HK-2 (cell line): ENCODE results near the gene PCSK2.

ENCODE experiments used
- DNase-seq: peaks from one replicate; pipeline ENCODE4 v3.0.0-alpha.2; 2018; ENCODE audit not compliant: unreplicated experiment

The PCSK2 gene

DNA sequence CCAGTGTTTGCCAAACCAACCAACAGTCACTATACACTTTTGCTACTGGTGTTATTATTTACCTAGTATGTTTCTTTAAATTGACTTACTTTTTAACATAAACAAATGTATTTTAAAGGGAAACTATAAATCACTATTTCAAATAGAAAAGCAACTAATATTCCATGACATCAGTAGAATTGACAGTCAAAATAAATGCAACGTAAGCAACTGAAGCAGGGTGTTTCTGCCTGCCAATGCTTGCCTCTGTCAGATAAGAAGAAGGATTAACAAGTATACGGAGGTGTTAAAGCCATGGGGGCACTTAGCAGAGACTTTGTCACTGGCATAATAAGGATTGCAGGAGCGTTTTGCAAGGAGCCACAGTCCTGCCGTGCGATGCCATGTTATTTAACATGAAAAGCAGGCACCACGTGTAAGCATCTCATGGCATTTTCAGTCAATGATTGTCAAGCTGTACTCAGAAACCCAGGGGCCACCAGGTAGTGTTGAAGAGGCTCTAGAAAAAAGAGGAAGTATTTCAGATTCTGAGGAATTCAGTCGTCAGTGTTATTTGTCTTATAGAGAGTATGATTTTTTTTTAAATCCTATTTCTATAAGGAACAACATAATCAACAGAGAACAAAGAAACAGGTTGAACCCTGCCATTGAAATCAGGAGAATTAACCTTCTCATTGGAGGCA is 172.6 kb downstream of the PCSK2 start:
- no peak for DNase-seq

- no peak for DNase-seq
Measured at GRCh38 chr20:17403461-17403860, 176.6 kb downstream of the PCSK2 start.

DNA sequence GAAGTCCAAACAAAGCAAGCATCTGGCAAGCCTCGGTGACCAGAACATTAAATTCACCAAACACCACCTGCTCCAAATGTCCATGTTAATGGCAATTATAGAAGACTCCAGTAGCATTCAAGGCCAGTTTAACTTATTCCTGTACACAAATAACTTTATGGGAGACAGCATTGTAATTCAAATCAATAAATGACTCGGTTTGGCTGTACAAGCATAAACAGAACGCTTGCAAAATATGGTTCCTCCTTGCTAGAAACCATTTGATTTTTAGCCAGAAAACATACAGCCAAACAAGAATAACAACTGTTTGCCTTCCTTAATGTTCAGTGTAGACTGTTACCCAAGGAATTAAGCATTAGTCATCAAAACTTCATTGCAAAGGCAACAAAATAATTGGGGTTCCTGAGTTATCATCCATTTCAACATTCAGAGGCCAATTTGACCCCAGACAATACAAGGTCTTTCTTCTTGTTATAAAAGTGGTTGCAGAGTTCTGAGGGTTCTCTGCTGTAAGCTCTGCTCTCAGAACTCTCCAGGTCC is 179.3 kb downstream of the PCSK2 start:
- no peak for DNase-seq

- no peak for DNase-seq
Measured at GRCh38 chr20:17407550-17407949, 180.7 kb downstream of the PCSK2 start.

- DNase-seq: no peak
Measured at GRCh38 chr20:17417225-17417624, 190.4 kb downstream of the PCSK2 start.

- DNase-seq: no peak
Measured at GRCh38 chr20:17418737-17419136, 191.9 kb downstream of the PCSK2 start.

GRCh38 chr20:17419479-17420041 is 192.7 kb downstream of the PCSK2 start:
- no peak for DNase-seq

DNA sequence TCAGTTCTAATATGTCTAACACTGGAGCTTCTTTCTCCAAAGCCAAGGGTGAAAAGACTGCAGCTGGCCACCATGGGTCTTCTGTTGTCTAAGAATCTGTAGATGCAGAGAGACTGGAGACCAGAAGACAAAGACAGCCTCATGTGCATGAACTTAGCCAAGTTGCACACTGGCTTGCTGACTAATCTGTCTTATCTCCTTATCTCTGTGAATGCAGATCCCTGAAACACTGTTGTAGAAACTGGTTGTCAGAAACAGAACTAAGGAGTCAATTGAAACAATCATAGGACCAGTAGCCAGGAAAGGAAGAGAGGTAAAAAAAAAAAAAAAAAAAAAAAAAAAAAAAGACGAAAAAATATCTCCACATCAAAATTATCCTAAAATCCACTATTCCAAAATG is 194.7 kb downstream of the PCSK2 start:
- DNase-seq: no peak

GRCh38 chr20:17423782-17424181 is 196.9 kb downstream of the PCSK2 start:
- DNase-seq: no peak

GRCh38 chr20:17427638-17428037 is 200.8 kb downstream of the PCSK2 start:
- no peak for DNase-seq

GRCh38 chr20:17430125-17430950 is 203.5 kb downstream of the PCSK2 start:
- no peak for DNase-seq

DNA sequence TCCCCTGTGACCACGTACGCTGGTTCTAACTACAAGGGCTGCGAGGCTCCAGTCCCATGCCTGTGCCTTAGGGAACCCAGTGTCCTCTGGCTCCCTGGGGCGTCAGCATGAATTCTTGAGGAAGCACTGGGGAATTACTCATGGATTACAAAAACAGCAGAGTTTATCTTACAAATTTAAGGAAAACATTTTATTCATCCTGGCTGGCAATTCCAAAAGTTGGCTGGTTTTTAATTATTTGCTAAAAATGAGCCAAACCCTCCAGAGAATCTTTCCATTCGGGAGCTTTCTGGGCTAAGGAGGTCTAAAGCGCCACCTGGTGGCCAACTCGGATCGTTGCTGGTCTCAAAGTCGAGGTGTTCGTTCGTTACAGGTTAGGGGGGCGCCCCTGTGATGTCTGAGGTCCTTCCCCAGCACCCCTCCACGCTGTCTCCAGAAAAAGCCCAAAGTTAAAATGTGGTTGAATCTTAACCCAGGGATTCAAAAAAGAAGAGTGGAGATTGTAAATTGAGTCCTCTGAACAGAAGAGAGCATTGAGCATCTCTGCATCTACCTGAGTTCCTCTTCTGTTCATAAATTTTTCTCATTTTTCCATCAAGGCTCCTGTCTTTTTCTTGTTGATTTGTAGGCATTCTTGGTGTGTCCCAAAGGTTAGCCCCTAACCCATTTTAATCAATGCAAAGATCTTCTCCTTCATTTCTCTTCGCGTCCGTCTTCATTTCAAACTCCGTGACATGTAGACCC is 205.0 kb downstream of the PCSK2 start:
- peak; percentile 56 for DNase-seq

DNA sequence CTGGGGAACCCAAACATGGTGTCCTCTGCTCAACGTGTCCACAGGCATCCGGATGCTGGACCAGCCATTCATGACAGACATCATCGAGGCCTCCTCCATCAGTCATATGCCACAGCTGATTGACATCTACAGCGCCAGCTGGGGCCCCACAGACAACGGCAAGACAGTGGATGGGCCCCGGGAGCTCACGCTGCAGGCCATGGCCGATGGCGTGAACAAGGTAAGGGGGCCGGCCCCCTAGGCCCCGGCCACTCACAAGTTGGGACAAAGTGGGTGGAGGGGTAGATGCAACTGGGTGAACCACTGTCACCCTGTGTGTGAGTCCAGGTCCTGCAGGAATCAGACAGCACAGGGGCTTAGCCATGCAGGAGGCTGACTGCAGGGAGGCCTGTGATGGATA is 209.8 kb downstream of the PCSK2 start:
- DNase-seq: no peak

DNA sequence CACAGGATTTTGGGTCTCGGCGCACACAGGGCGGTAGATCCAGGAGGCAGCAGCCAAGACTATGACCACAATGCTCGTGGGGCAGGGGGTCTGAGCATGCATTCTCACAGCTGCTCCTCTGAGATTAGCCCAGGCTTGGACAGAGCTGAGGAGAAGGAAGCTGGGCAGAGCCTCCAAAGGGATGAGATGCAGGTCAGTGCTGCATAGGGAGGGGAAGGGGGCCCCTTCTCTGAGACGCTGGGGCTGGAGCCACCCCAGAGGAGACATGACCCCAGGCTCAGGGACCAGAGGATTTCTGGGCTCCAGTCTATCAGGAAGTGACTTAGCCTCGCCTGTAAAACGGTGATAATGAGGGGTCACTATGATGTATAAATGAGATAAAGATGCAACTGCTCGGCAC is 210.4 kb downstream of the PCSK2 start:
- no peak for DNase-seq

- DNase-seq: no peak
Measured at GRCh38 chr20:17438436-17439039, 211.7 kb downstream of the PCSK2 start.

- no peak for DNase-seq
Measured at GRCh38 chr20:17439616-17440296, 212.9 kb downstream of the PCSK2 start.

DNA sequence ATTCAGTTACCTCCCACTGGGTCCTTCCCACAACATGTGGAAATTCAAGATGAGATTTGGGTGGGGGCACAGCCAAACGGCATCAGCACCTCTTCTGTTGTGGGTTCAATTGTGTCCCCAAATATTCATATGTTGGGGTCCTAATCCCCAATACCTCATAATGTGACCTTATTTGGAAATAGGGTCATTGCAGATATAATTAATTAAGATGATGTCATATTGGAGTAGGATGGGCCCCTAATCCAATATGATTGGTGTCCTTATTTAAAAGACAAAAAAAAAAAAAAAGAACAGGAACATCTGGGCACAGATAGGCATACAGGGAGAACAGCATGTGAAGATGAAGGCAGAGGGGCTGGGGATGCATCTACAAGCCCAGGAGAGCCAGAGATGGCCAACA is 214.9 kb downstream of the PCSK2 start:
- DNase-seq: no peak

DNA sequence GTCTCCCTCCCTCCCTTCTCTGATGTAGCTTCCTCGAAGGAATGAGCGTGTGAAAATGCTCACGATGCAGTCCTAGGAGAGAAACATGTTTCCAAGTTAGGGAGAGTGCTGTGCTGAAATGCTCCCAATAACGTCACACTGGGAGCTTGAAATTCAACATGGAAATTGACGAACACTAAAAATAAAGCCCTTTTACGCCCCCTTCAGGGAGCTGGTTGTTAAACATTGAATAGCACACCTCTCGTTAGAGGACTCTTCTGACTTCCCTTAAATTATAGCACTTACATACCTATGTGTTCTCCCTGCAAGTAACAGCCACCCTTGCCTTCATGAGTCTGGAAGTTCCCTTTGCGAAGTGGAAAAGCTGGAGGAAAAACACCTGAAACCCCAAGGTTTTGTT is 215.7 kb downstream of the PCSK2 start:
- DNase-seq: no peak

DNA sequence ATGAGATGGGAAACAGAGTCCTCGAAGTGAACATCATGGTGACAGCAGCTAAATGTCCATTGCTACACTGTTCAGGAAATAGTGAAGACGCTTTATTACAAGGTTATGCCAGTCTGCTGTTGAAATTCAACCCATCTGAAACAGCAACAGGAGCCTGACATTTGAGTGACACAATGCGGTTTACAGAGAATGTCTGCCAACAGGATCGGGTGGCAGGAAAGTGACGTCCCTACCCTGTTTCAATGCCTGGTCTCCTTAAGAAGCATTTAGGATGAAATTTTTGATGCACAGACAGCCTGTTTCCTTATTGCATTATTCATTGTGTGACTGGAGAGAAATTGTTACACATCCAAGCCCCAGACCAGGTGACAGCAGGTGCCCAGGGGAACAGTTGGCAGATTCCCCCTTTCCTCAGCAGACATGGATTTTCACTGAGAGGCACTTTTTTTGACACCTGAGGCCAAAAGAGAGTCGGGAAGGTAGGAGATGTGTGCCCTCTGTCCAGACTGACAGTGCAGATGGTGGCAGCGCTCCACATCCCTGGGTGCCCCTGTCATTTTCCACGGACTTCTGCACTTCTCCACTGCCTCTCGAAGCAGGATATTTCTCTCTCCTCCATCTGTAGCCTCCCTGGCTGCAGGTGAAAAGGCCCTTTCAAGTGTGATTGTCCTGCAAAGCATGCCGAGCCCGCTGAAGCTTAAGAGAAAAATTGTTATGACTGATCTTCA is 216.5 kb downstream of the PCSK2 start:
- no peak for DNase-seq

DNA sequence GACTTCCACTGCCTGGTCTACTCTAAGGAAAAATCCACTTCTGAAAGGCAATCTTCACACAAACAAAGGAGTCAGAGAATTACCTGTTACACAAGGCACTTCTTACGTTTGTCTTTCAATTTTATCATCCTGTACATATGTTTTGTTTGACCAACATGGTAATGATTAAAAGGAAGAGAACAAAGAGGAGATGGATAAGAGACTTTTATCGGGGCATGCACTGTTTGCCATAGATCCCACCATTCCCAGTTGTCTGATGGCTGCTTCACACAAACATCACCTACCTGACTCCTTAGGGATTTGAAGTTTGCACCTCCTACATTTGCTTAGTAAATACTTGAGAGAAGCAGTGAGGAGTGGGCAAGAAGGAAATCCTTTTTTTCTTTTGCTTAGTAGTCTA is 217.3 kb downstream of the PCSK2 start:
- no peak for DNase-seq
